CD14-positive monocyte (primary cell): Measurements from ENCODE around the gene ENPP5. TPM values are rescaled to one million over a fixed set of nuclear protein-coding genes. Genes with fewer than 3 reads are reported as not detected.

Source experiments
- DNase-seq, 3 donors: peaks; one replicate each; pipeline ENCODE4 v3.0.0-alpha.2; 2011 to 2022
- H2AFZ ChIP-seq: 2 replicates; pipeline ENCODE4 v1.6.0; 2012; ENCODE audit warnings: mild to moderate bottlenecking, low read depth, low read length, inconsistent platforms; ENCODE audit not compliant: insufficient read depth, poor library complexity, severe bottlenecking
- H3K27ac ChIP-seq, 2 donors: 1 replicate in 1 of 2; 2 replicates in 1 of 2; pipeline ENCODE4 v1.5.1; 2012 to 2013; ENCODE audit warnings: low read length in 2 of 2, control low read depth in 1 of 2, inconsistent platforms in 1 of 2, low read depth in 1 of 2, mild to moderate bottlenecking in 1 of 2
- H3K27me3 ChIP-seq, 2 donors: one replicate each; pipeline versions ENCODE4 v1.6.0 to v1.6.1; 2011 to 2013; ENCODE audit warnings: low read length in 2 of 2; ENCODE audit not compliant: control insufficient read depth in 2 of 2, insufficient read depth in 2 of 2
- H3K36me3 ChIP-seq, 2 donors: replicated peaks in 1 of 2; 1 replicate in 1 of 2; 2 replicates in 1 of 2; pipeline versions ENCODE4 v1.5.1 to v1.6.1; 2012 to 2013; ENCODE audit warnings: low read length in 2 of 2, control low read depth in 1 of 2, inconsistent platforms in 1 of 2, mild to moderate bottlenecking in 1 of 2; ENCODE audit not compliant: insufficient read depth in 2 of 2, control insufficient read depth in 1 of 2
- H3K4me1 ChIP-seq, 2 donors: 1 replicate in 1 of 2; 2 replicates in 1 of 2; pipeline versions ENCODE4 v1.5.1 to v1.6.1; 2012 to 2013; ENCODE audit warnings: low read length in 2 of 2, control low read depth in 1 of 2, inconsistent platforms in 1 of 2, mild to moderate bottlenecking in 1 of 2, moderate library complexity in 1 of 2; ENCODE audit not compliant: insufficient read depth in 2 of 2, control insufficient read depth in 1 of 2
- H3K4me2 ChIP-seq: replicated peaks from 2 replicates; pipeline ENCODE3; 2012; ENCODE audit warnings: low read length, moderate library complexity, mild to moderate bottlenecking; ENCODE audit not compliant: poor library complexity, severe bottlenecking; ENCODE audit errors: extremely low read depth
- H3K4me3 ChIP-seq, 3 experiments: fragments of 200-600 bp in 1 of 3; sonication (generic) in 1 of 3; replicated peaks in 1 of 3; 1 replicate in 2 of 3; 2 replicates in 1 of 3; pipeline ENCODE4 v1.5.1; 2011 to 2013; ENCODE audit warnings: low read length in 3 of 3, mild to moderate bottlenecking in 3 of 3, control low read depth in 2 of 3, low read depth in 2 of 3, inconsistent platforms in 1 of 3, moderate library complexity in 1 of 3
- H3K79me2 ChIP-seq: 2 replicates; pipeline ENCODE4 v1.6.0; 2012; ENCODE audit warnings: mild to moderate bottlenecking, control low read depth, inconsistent platforms, low read length, moderate library complexity; ENCODE audit not compliant: insufficient read depth
- H3K9ac ChIP-seq: 2 replicates; pipeline ENCODE4 v1.6.0; 2017; ENCODE audit warnings: low read length, mild to moderate bottlenecking; ENCODE audit not compliant: insufficient read depth, poor library complexity, severe bottlenecking
- H3K9me3 ChIP-seq, 2 donors: replicated peaks in 1 of 2; 1 replicate in 1 of 2; 2 replicates in 1 of 2; pipeline versions ENCODE4 v1.5.1 to v1.6.1; 2012 to 2013; ENCODE audit warnings: low read length in 2 of 2, control low read depth in 1 of 2; ENCODE audit not compliant: control insufficient read depth in 1 of 2, insufficient read depth in 1 of 2
- H4K20me1 ChIP-seq: 2 replicates; pipeline ENCODE4 v1.6.0; 2012; ENCODE audit warnings: mild to moderate bottlenecking, low read length, control low read depth, moderate library complexity; ENCODE audit not compliant: insufficient read depth
- H3K27ac Mint-ChIP-seq, 7 donors: one replicate each; pipeline ENCODE4 v1.8.0; 2020; ENCODE audit warnings: mild to moderate bottlenecking in 7 of 7, mixed read lengths in 7 of 7, moderate library complexity in 6 of 7, inconsistent platforms in 2 of 7
- H3K27me3 Mint-ChIP-seq, 3 donors: one replicate each; pipeline ENCODE4 v1.8.0; 2021 to 2022; ENCODE audit warnings: low read depth in 3 of 3, mild to moderate bottlenecking in 3 of 3, mixed read lengths in 3 of 3, moderate library complexity in 3 of 3, inconsistent platforms in 1 of 3
- H3K36me3 Mint-ChIP-seq, 2 donors: one replicate each; pipeline ENCODE4 v1.8.0; 2020; ENCODE audit warnings: mixed read lengths in 2 of 2, inconsistent platforms in 1 of 2, mild to moderate bottlenecking in 1 of 2
- H3K4me1 Mint-ChIP-seq: one replicate; pipeline ENCODE4 v1.8.0; 2020; ENCODE audit warnings: mild to moderate bottlenecking, mixed read lengths
- H3K4me3 Mint-ChIP-seq, 2 donors: one replicate each; pipeline ENCODE4 v1.8.0; 2020; ENCODE audit warnings: mild to moderate bottlenecking in 2 of 2, mixed read lengths in 2 of 2, moderate library complexity in 1 of 2
- H3K9me3 Mint-ChIP-seq, 7 donors: one replicate each; pipeline ENCODE4 v1.8.0; 2020 to 2022; ENCODE audit warnings: mixed read lengths in 7 of 7, mild to moderate bottlenecking in 6 of 7, moderate library complexity in 6 of 7, inconsistent platforms in 2 of 7
- WGBS: methylation state at CpG from one replicate; pipeline ENCODE4 v1.1.5; 2013; ENCODE audit warnings: missing lambda C conversion rate; ENCODE audit not compliant: insufficient coverage; 5-methylcytosine and 5-hydroxymethylcytosine counted together
- intact Hi-C, 2 donors: fragments of 100-400 bp; cut with micrococcal nuclease; formaldehyde crosslinking; loops; one replicate each; pipeline versions ENCODE4 v1.15.0 to v1.15.1; 2023
- polyA plus RNA-seq, 3 donors: library from polyadenylated mRNA; depleted of rRNA in 1 of 3; unstranded in 2 of 3; stranded (reverse) in 1 of 3; fragments of 300-500 nt in 2 of 3; fragments of >200 nt in 1 of 3; fragmentation: Illumina TruSeq in 2 of 3; gene quantifications; 1 replicate in 2 of 3; 2 replicates in 1 of 3; pipeline ENCODE4 v1.2.3, GENCODE V29; 2012 to 2021
- TF ChIP-seq, protein P1 (sequence below): fragments of 200-600 bp; IDR thresholded peaks from one replicate; pipeline ENCODE4 v1.8.0; 2022; ENCODE audit warnings: antibody characterized with exemption, mild to moderate bottlenecking

The ENPP5 gene
- polyA plus RNA-seq, 3 donors, result not detected

DNA sequence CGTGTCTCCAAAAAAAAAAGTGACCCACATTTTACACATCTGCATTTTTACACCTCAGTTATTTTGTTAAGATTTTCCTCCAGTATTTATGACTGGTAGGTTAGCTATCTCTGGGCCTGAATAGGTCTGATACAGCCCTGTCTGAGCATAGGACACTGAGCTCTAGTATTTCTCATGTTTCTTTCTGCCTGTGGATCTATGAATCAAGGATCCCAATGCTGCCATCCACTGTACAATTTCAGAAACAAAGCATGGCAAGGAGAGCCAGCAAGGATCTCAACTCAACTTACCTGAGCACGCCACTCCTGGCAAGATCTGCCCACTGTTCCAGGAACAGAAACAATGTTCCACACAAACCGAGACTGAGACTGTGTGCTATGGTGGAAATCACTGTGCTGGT lies 36.4 kb upstream of the ENPP5 start:
- WGBS, result 100% methylated on average over 1 of the region's 3 CpGs
- H3K27me3 Mint-ChIP-seq, result peaks cover 0 to 3% (median 0%) of the 10 kb centered on the region in 3 donors
- H3K27ac Mint-ChIP-seq, result no peak overlapping the region

DNA sequence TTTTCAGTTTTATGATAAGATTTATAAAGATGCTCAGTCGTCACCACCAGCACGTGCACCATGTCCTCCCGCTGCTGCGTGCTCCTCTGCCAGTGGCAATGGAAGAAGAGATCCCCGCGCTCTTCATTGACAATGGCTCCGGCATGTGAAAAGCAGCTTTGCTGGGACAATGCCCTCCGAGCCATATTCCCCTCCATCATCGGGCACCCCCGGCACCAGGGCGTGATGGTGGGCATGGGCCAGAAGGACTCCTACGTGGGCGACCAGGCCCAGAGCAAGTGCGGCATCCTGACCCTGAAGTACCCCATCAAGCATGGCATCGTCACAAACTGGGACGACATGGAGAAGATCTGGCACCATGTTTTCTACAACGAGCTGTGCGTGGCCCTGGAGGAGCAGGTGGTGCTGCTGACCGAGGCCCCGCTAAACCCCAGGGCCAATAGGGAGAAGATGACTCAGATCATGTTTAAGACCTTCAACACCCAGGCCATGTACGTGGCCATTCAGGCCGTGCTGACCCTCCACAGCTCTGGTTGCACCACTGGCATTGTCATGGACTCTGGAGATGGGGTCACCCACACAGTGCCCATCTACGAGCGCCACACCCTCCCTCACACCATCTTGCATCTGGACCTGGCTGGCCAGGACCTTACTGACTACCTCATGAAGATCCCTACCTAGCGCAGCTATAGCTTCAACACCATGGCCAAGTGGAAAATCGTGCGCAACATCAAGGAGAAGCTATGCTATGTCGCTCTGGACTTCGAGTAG lies 34.3 kb upstream of the ENPP5 start:
- DNase-seq, result no peak
- intact Hi-C loops, result no loop called here
- H3K4me3 ChIP-seq, result no peak overlapping the region
- WGBS, result 97% methylated on average over 28 of the region's 29 CpGs
- no peak overlapping the region for H2AFZ ChIP-seq
- TF ChIP-seq, protein P1, sequence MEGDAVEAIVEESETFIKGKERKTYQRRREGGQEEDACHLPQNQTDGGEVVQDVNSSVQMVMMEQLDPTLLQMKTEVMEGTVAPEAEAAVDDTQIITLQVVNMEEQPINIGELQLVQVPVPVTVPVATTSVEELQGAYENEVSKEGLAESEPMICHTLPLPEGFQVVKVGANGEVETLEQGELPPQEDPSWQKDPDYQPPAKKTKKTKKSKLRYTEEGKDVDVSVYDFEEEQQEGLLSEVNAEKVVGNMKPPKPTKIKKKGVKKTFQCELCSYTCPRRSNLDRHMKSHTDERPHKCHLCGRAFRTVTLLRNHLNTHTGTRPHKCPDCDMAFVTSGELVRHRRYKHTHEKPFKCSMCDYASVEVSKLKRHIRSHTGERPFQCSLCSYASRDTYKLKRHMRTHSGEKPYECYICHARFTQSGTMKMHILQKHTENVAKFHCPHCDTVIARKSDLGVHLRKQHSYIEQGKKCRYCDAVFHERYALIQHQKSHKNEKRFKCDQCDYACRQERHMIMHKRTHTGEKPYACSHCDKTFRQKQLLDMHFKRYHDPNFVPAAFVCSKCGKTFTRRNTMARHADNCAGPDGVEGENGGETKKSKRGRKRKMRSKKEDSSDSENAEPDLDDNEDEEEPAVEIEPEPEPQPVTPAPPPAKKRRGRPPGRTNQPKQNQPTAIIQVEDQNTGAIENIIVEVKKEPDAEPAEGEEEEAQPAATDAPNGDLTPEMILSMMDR, result no peak
- Mint-ChIP-seq H3K27ac (no peak overlapping the region), H3K4me3 (no peak overlapping the region), H3K27me3 (peaks cover 0 to 3% (median 2%) of the 10 kb centered on the region in 3 donors), H3K36me3 (no peaks in the 10 kb centered on the region), H3K9me3 (peaks cover 0 to 6% (median 0%) of the 10 kb centered on the region in 7 donors), H3K4me1 (peaks cover 2% of the 10 kb centered on the region)
- H3K9ac ChIP-seq, result no peak overlapping the region
- H3K4me2 ChIP-seq, result no peak overlapping the region
- H3K27ac ChIP-seq, result no peak overlapping the region
- H3K9me3 ChIP-seq, result no peaks in the 10 kb centered on the region
- no peaks in the 10 kb centered on the region for H3K4me1 ChIP-seq
- H4K20me1 ChIP-seq, result no peaks in the 10 kb centered on the region
- H3K27me3 ChIP-seq, result no peaks in the 10 kb centered on the region
- H3K36me3 ChIP-seq, result no peaks in the 10 kb centered on the region
- H3K79me2 ChIP-seq, result no peaks in the 10 kb centered on the region

More for the DNA sequence above, 36.4 kb upstream of the ENPP5 start:
- H3K4me1 Mint-ChIP-seq, result peaks cover 2% of the 10 kb centered on the region
- Histone ChIP-seq H3K4me1 (no peaks in the 10 kb centered on the region), H3K36me3 (no peaks in the 10 kb centered on the region), H3K4me2 (no peak overlapping the region), H4K20me1 (no peaks in the 10 kb centered on the region), H3K9ac (no peak overlapping the region), H3K27me3 (no peaks in the 10 kb centered on the region), H3K27ac (no peak overlapping the region), H3K79me2 (no peaks in the 10 kb centered on the region), H3K9me3 (no peaks in the 10 kb centered on the region), H3K4me3 (no peak overlapping the region), H2AFZ (no peak overlapping the region)
- no peaks in the 10 kb centered on the region for H3K36me3 Mint-ChIP-seq
- intact Hi-C loops, result no loop called here
- DNase-seq, result no peak
- peaks cover 0 to 6% (median 0%) of the 10 kb centered on the region in 7 donors for H3K9me3 Mint-ChIP-seq
- no peak overlapping the region for H3K4me3 Mint-ChIP-seq
- TF ChIP-seq, protein P1, result no peak
